Smooth muscle cell (in vitro differentiated cells): Measurements from ENCODE around the gene MISP. TPM values are rescaled to one million over a fixed set of nuclear protein-coding genes. Genes with fewer than 3 reads are reported as not detected.

Experiments
- DNase-seq: peaks from one replicate; lab custom pipeline; 2025; ENCODE audit not compliant: unreplicated experiment; lab: John Stamatoyannopoulos, UW
- H2AFZ ChIP-seq: fragments of 200-600 bp; sonication (generic); 2 replicates; pipeline ENCODE4 v1.6.0; 2016; ENCODE audit warnings: antibody characterized with exemption, low read depth, mild to moderate bottlenecking
- H3F3A ChIP-seq: fragments of 200-600 bp; sonication (generic); 2 replicates; pipeline ENCODE4 v1.6.0; 2017; ENCODE audit warnings: antibody characterized with exemption, low read depth
- H3K27ac ChIP-seq: fragments of 200-600 bp; sonication (generic); 2 replicates; pipeline ENCODE4 v1.5.1; 2016; ENCODE audit warnings: low read depth, mild to moderate bottlenecking
- H3K27me3 ChIP-seq: fragments of 200-600 bp; sonication (generic); 2 replicates; pipeline ENCODE4 v1.6.1; 2016; ENCODE audit warnings: low read depth, mild to moderate bottlenecking
- H3K36me3 ChIP-seq: fragments of 200-600 bp; sonication (generic); 2 replicates; pipeline ENCODE4 v1.5.1; 2016; ENCODE audit warnings: low read depth
- H3K4me1 ChIP-seq: fragments of 200-600 bp; sonication (generic); 2 replicates; pipeline ENCODE4 v1.5.1; 2016; ENCODE audit warnings: low read depth
- H3K4me2 ChIP-seq: fragments of 200-600 bp; sonication (generic); 2 replicates; pipeline ENCODE4 v1.6.0; 2016; ENCODE audit warnings: mild to moderate bottlenecking
- H3K4me3 ChIP-seq: fragments of 200-600 bp; sonication (generic); 2 replicates; pipeline ENCODE4 v1.5.1; 2016; ENCODE audit warnings: mild to moderate bottlenecking
- H3K79me2 ChIP-seq: fragments of 200-600 bp; sonication (generic); 2 replicates; pipeline ENCODE4 v1.6.0; 2016; ENCODE audit warnings: low read depth, mild to moderate bottlenecking
- H3K9ac ChIP-seq: fragments of 200-600 bp; sonication (generic); 2 replicates; pipeline ENCODE4 v1.6.0; 2016; ENCODE audit warnings: low read depth
- H3K9me3 ChIP-seq: fragments of 200-600 bp; sonication (generic); replicated peaks from 2 replicates; pipeline ENCODE4 v1.5.1; 2016; ENCODE audit warnings: low read depth
- H4K20me1 ChIP-seq: fragments of 200-600 bp; sonication (generic); 2 replicates; pipeline ENCODE4 v1.6.0; 2016; ENCODE audit warnings: low read depth
- WGBS: methylation state at CpG from one replicate; pipeline ENCODE4 v1.1.7; 2016; ENCODE audit warnings: low lambda C conversion rate; 5-methylcytosine and 5-hydroxymethylcytosine counted together
- polyA plus RNA-seq: library from polyadenylated mRNA; unstranded; fragments of >200 nt; fragmentation: Nextera tagmentation; extraction: Ambion mirVana; gene quantifications from 2 replicates; pipeline ENCODE4 v1.2.1, GENCODE V29; 2016
- total RNA-seq: library from RNA; depleted of rRNA; stranded (reverse); fragments of >200 nt; gene quantifications from 2 replicates; pipeline ENCODE4 v1.2.3, GENCODE V29; 2014
- TF ChIP-seq, protein P1 (sequence below): fragments of 200-600 bp; sonication (generic); IDR thresholded peaks from 2 replicates; pipeline ENCODE4 v1.5.1; 2017; ENCODE audit warnings: borderline replicate concordance, mild to moderate bottlenecking, antibody characterized with exemption; ENCODE audit not compliant: insufficient read depth, poor library complexity, severe bottlenecking

MISP gene
- total and polyA plus RNA-seq, 2 experiments from 2014 or later, result 1.2 to 1.7 TPM

DNA sequence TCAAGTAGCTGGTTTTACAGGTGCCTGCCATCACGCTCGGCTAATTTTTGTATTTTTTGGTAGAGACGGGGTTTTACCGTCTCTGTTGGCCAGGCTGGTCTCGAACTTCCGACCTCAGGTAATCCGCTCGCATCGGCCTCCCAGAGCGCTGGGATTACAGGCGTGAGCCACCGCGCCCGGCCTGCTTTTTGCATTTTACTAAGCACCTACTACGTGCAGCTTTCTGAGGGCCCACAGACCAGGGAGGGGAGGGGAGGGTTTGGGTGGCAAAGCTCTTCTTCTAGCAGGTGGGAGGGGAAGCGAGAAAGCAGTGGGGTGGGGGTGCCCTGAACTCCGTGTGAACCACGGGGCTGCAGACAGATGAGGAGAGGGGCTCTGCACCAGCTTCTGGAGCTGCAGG is 27.2 kb upstream of the MISP start:
- DNase-seq, result no peak
- 95% methylated on average over 17 of the region's 18 CpGs for whole genome bisulfite sequencing

DNA sequence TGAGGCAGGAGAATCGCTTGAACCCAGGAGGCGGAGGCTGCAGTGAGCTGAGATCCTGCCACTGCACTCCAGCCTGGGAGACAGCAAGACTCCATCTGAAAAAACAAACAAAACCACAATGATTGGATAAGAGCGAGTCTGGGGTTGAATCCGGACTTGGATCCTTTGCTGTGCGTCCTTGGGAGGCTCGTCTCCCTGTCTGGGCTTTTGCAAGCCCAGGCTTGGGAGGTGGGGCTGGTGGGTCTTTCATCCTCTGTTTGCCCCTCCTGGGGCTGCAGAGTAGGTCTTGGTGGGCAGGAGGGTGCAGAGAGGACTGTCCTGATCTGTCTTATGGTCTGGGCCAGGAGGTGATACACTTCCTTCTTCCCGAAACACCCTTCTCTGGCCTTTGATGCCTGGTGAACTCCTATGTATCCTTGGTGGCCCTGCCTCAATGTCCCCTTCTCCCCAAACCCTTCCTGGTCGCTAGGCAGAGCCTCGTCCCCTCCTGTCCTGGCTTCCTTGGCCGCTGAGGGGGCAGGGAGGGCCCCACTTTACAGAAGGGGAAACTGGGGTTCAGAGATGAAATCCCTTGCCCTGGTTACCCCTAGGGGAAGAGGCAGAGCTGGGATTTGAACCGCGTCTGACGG is 25.3 kb upstream of the MISP start:
- no peak overlapping the region for H3K4me3 ChIP-seq
- TF ChIP-seq, protein P1, sequence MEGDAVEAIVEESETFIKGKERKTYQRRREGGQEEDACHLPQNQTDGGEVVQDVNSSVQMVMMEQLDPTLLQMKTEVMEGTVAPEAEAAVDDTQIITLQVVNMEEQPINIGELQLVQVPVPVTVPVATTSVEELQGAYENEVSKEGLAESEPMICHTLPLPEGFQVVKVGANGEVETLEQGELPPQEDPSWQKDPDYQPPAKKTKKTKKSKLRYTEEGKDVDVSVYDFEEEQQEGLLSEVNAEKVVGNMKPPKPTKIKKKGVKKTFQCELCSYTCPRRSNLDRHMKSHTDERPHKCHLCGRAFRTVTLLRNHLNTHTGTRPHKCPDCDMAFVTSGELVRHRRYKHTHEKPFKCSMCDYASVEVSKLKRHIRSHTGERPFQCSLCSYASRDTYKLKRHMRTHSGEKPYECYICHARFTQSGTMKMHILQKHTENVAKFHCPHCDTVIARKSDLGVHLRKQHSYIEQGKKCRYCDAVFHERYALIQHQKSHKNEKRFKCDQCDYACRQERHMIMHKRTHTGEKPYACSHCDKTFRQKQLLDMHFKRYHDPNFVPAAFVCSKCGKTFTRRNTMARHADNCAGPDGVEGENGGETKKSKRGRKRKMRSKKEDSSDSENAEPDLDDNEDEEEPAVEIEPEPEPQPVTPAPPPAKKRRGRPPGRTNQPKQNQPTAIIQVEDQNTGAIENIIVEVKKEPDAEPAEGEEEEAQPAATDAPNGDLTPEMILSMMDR, result no peak
- H2AFZ ChIP-seq, result no peak overlapping the region
- 93% methylated on average over 13 of the region's 13 CpGs for WGBS
- H3K9ac ChIP-seq, result no peak overlapping the region
- H3K4me2 ChIP-seq, result no peak overlapping the region
- no peak overlapping the region for H3K27ac ChIP-seq
- no peaks in the 10 kb centered on the region for H3K79me2 ChIP-seq
- no peaks in the 10 kb centered on the region for H3K36me3 ChIP-seq
- peaks cover 17% of the 10 kb centered on the region for H4K20me1 ChIP-seq
- no peak for DNase-seq
- H3K27me3 ChIP-seq, result no peaks in the 10 kb centered on the region
- no peaks in the 10 kb centered on the region for H3K4me1 ChIP-seq
- no peaks in the 10 kb centered on the region for H3K9me3 ChIP-seq
- H3F3A ChIP-seq, result no peaks in the 10 kb centered on the region

More for the DNA sequence above, 27.2 kb upstream of the MISP start:
- no peak overlapping the region for H3K4me2 ChIP-seq
- TF ChIP-seq, protein P1, result no peak
- no peaks in the 10 kb centered on the region for H3K4me1 ChIP-seq
- H3K9me3 ChIP-seq, result no peaks in the 10 kb centered on the region
- H3K4me3 ChIP-seq, result no peak overlapping the region
- H3K27me3 ChIP-seq, result no peaks in the 10 kb centered on the region
- H3K79me2 ChIP-seq, result no peaks in the 10 kb centered on the region
- H2AFZ ChIP-seq, result no peak overlapping the region
- H4K20me1 ChIP-seq, result peaks cover 17% of the 10 kb centered on the region
- no peak overlapping the region for H3K9ac ChIP-seq
- no peaks in the 10 kb centered on the region for H3F3A ChIP-seq
- no peak overlapping the region for H3K27ac ChIP-seq
- H3K36me3 ChIP-seq, result no peaks in the 10 kb centered on the region

DNA sequence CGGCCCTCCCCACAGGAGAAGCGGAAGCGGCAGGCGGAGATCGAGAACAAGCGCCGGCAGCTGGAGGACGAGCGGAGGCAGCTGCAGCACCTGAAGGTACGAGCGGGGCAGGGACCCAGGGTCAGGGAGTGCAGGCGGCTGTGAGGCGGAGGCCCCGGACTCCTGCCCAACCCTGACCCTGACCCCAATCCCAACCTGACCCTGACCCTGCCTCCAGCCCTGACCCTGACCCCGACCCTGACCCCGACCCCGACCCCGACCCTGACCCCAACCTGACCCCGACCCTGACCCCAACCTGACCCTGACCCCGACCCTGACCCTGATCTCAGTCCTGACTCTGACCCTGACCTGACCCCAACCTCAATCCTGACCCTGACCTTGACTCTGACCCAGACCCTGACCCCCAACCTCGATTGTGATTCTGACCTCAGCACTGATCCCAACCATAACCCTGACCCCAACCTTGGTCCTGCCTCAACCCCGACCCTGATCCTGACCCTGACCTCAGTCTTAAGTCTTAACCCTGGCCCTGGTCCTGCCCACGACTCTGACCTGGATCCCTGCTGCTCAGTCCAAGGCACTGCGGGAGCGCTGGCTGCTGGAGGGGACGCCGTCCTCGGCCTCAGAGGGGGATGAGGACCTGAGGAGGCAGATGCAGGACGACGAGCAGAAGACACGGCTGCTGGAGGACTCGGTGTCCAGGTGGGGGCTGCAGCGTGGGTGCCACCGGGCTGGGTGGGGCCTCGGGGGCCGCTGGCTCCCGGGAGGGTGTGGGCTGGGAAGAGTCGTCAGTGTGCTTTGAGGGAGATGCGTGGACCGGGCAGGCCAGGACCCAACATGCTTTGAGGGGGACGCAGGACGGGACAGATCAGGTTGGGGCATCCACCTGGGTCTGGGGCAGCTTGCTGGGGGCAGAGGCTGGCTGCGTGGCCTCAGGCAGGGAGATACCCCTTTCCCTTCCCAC is 23.6 kb upstream of the MISP start:
- H2AFZ ChIP-seq, result no peak overlapping the region
- no peak overlapping the region for H3K4me2 ChIP-seq
- H3K27ac ChIP-seq, result no peak overlapping the region
- no peaks in the 10 kb centered on the region for H3F3A ChIP-seq
- TF ChIP-seq, protein P1, result no peak
- no peaks in the 10 kb centered on the region for H3K9me3 ChIP-seq
- no peak for DNase-seq
- H4K20me1 ChIP-seq, result peaks cover 14% of the 10 kb centered on the region
- H3K9ac ChIP-seq, result no peak overlapping the region
- no peaks in the 10 kb centered on the region for H3K27me3 ChIP-seq
- H3K79me2 ChIP-seq, result no peaks in the 10 kb centered on the region
- H3K4me1 ChIP-seq, result no peaks in the 10 kb centered on the region
- 85% methylated on average over 21 of the region's 43 CpGs for WGBS
- no peaks in the 10 kb centered on the region for H3K36me3 ChIP-seq
- H3K4me3 ChIP-seq, result no peak overlapping the region
